Stimulated activated CD8-positive, alpha-beta memory T cell treated with anti-CD3 and anti-CD28 coated beads, Interleukin-7, amount 100 ng/mL, for 4 hours (primary cell): Measurements from ENCODE around the gene LPAR5.
A peak's percentile ranks its signal among the peaks of the same experiment; 100 is the strongest.

ENCODE experiments used
- DNase-seq, 2 donors: peaks; one replicate each; pipeline ENCODE4 v3.0.0-alpha.2; 2020; ENCODE audit warnings: low read depth in 2 of 2

The LPAR5 gene

DNA sequence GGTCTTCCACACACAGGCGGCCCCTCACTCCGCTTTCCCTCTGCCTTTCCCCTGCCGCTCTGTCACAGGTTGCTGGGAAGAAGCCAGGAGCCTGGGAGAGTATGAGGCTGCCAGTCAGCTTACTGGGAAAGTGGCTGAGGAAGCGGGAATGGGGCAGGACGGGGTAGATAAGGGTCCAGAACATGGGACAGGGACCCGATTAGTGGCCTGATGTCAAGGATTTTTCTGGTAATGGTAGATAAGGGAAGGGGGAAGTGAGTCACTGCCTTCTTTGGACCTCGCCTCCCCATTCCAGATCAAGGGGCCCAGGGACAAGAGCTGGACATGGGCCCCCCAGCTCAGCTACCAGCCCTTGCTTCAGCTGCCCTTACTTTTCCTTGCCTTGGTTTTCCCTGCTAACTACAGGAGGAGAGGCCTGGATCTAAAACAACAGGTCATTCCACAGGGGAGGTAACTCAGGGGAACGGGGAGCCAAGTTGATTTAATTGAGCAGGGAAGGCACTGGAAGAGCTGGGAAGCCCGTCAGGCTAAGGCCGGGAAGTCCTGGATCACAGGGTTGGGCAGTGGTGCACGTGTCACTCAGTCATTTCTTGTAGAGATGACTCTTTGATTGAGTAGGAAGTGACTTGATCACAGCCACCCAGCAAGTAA, 3.5 kb upstream of the LPAR5 start:
- DNase-seq, result no peak

DNA sequence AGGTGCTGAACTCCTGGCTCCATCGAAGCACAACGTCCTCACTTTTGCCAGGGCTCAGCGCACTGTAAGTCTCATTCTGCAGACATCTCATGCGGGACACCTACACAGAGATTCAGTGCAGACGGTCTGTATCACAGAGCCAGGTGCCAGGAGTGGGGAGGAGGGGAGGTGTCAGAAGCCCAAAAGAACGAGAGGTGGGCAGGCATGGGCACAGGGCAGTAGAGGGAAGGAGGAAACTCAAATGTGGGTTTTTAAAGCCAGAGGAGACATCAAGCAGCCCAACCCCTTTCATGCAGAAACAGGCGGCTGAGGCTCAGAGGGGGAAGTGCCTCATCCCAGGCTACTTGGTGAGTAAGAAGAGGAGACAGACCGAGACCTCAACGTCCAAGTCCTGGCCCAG, 2.5 kb upstream of the LPAR5 start:
- no peak for DNase-seq

DNA sequence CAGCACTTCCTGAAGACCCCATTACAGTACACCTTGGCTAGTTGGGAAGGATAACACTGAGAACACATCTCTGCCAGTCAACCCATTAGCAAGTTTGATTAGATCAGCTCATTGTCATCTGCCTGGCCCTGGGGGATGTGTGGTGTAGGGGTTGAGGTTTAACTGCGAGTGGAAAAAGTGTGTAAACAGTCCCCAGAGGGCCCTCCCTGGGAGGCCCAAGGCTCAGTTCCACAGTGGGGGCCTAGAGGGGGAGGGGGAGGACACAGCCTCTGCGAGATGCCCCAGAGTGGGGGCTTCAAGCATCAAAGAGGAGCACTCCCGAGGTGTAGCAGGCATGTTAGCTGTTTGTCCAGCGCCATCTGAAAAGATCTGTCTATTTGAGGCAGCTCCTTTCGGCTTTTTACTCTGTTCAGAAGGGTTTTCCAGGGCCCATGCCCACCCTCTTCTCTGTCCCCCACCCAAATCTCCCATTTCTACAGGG, 344 bp downstream of the LPAR5 start:
- peak; percentile 65 to 70 for DNase-seq

DNA sequence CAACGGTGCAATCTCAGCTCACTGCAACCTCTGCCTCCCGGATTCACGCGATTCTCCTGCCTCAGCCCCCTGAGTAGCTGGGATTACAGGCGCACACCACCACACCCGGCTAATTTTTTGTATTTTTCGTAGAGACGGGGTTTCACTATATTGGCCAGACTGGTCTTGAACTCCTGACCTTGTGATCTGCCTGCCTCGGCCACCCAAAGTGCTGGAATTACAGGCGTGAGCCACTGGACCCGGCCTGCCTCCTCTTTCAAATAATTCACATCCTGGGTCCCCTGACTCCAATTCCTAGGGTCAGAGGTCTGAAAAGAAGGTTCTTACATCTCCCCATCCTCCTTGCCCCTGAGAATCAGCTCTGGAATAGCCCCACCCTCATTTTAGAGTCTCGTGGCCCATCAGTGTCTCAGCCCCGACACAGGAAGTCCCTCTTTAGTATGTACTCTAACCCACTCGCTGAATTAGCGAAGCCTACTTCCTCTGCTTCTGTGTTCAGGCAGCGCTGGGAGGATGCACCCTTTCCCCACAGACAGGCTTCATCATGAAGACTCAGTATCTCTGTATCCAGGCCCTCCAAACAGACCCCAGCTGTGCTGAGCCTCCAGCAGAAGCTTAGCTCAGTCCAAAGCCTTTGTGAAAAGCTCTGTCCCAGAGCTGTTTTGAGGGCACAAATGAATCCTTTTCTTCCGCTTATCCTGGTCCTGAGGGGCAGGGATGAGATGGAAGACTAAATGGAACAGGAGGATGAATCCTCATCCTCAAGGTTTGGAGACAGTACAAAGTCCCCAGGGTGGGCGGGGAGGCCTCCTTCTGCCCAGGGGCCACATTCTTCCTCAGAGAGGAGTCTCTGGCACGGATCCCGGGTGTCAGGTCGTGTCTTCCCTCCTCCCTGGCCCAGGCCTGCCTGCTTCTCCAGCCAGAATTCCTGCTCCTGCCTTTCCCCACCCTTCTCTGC, 3.5 kb downstream of the LPAR5 start:
- peak; percentile 32 to 43 for DNase-seq

DNA sequence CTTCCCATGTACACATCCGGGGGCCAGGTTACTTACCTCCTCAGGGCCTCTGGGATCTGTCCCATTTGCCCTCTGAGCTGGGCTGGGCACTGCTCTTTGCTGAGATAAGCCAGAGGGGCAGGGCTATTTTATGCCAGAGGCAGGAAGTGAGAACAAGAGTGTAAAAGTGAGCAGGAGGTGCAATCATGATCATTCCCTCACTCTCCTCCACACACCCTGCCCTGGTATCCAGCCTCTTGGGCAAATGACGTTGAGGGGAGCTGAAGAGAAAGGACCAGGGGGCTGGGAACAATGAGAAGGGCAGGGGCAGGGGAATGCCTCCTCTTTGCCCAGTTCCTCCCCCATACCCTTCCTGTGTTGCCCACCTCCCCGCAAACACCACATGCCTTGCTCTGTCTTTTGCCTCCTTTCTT, 4.2 kb downstream of the LPAR5 start:
- DNase-seq, result no peak

DNA sequence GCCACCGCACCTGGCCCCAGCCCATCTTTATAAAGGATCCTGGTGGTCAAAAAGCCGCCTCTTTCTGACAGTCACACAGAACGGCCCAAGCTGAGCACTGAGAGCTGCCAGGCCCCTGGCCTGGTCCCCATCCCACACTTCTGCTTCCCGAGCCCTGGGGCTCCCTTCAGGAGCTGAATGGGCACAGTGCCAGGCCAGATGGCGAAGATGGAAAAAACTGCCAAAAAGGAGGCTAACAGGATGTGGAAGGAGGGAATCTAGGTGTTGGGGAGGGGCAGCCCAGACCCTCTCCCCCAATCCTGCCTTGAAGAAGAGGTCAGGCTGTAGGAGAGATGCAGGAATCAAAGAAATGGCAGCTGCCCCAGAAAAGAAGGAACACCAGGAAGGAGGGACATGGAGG, 5.0 kb downstream of the LPAR5 start:
- no peak for DNase-seq

DNA sequence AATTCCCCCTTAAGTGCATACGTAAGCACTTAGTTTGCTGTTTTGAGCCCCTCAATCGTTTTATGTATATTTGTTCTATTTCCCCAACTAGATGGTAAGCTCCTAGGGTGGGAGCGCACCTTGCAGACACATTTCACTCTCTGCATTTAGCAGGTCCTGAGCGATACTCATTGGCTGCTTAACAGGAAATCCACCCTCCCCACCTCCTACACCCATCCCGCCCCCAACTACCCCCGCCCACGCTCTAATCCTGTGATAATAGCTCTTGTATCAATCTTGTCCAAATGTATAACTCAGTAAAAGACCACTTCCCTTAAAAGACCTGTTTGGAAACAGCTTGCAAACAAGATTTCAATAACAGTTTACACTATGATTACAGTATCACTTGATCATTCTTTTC, 8.1 kb downstream of the LPAR5 start:
- peak in 1 of 2 donors; percentile 37 for DNase-seq

DNA sequence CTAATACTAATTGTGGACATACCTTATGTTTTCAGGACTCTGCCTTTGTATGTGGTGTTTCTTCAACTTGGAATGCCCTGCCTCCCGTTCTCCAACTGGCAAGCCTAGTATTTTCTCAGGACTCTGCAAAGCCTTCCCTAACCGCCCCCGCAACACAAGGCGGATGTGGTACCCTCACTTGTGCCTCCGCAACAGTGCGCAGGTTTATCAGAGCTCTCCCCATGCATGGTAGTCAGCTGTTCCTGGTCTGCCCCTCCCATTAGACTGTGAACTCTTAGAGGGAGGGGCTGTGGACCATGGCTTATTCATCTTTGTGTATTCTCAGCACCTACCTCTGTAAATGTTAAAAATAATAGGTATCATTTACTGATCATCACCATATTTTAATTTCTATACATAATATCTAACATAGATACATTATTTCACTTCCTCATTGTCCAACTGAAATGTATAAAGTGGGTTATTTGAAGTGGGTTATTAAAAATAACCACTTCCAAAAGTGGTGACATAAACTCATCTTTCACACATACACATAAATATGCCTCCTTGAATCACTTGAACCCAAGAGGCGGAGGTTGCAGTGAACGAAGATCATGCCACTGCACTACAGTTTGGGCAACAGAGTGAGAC, 9.0 kb downstream of the LPAR5 start:
- peak in 1 of 2 donors; percentile 15 for DNase-seq

DNA sequence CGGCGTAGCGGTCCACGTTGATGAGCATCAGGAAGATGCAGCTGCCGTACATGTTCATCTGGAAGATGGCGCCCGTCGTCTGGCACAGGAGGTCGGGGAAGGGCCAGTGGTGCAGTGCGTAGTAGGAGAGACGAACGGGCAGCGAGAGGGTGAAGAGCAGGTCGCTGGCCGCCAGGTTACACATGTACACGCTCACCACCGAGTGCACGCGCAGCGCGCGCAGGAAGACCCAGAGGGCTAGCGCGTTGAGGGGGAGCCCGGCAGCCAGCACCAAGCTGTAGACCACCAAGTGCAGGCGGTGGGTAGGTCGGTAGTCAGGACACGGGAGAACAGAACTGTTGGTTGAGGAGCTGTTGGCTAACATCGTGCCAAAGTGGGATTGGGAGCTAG, 14.9 kb downstream of the LPAR5 start:
- no peak for DNase-seq

DNA sequence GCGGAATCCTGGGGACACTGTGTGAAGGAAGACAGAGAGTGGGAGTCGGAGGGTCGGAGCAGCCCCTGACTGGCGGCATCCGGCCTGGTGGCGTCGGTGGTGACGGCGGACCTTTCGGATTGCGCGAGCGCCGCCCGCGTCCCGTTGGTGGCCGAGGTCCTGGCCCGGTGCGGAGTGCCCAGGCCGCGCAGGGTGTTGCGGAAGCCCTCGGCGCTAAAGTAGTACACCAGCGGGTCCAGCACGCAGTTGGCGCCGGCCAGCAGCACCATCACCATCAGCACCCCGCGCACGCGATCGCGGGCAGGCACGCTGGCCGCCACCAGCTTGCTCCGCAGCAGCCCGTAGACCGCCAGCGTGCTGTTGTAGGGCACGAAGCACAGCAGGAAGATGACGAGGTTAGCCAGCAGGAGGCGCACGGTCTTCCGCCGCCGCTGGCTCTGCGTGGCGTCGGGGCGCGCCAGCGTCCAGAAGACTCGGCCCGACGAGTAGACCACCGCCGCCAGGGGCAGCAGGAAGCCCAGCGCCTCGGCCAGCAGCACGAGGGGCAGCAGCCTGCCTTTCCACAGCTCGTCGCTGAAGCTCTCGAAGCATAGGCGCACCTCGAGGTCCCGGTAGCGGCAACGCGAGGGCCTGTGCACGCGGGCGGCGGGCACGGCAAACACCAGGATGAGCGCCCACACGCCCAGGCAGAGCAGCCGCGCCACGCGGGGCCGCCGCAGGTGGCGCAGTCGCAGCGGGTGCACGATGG, 15.4 kb downstream of the LPAR5 start:
- DNase-seq, result peak in 1 of 2 donors; percentile 30

DNA sequence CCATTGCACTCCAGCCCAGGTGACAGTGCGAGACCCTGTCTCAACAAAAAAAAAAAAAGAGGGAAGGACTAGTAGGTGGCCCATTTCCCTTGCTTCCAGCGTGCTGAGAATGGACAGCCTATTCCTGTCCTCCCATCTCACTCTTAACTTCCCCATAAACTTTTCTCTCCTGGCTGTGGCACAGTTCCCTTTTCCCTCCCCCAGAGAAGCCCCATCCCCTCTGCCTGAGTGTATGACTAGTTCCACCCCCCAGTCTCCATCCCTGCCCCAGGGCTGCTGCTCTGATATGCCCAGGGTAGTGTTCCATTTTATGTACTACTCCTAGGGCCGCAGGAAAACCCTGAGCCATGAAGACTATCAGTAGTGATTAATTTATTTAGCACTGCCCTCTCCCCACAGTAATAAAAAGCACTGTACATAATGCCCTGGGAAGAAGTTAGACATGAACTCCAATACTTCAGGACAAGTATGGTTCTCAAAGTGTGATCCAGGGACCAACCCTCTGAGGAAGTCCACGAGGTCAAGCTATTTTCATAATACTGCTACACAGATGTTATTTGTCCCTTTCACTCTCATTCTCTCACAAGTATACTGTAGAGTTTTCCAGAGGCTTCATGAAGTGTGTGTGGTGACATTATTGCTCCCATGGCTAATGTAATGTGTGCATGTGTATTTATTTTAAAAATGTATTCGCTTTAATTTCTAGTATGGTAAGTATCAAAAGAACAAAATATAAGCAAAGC, 17.1 kb downstream of the LPAR5 start:
- DNase-seq, result no peak

DNA sequence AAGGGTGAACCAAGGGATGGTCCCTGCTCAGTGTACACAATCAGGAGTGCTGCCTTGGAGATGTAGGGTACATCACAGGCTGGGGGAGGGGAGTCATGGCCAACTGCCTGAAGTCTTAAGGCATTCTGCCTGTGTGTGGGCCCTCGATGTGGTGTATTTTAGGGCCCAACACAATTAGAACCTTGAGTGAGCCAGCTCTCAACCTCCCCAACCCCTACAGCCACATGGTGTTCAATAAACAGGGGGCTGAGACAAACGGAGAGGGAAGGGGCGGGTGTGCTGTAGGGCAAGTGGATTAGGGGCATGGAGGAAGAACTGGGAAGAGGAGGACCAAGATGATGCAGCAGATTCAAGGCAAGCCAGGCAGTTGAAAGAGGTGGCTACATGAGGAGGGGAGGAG, 20.0 kb downstream of the LPAR5 start:
- no peak for DNase-seq

DNA sequence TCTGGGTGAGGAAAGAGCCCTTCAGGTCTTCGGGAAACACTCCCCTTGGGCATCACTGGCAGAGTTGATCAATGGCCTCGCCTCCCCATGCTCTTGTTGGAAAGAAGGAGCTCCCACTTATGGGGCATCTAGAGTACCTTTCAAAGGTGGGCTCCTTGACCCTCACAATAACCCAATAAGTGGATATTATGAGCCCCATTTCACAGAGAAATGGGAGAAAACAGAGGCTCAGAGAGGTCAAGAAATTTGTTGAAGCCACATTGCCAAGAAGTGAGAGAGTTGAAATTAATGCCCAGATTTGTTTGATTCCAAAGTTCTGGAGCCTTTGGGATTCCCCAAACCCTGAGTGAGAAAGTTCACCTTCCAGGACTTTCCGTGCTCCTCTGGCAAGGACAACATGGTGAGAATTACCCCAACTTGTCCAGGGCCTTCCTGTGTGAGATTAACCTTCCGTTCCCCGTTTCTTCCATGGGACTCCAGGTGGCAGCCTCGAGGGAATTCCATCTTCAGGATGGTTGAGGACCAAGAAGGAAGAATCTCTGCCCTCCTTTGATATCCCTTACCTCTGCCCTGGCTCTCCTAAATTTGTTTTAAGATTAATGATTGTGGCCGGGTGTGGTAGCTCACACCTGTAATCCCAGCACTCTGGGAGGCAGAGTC, 21.1 kb downstream of the LPAR5 start:
- no peak for DNase-seq

DNA sequence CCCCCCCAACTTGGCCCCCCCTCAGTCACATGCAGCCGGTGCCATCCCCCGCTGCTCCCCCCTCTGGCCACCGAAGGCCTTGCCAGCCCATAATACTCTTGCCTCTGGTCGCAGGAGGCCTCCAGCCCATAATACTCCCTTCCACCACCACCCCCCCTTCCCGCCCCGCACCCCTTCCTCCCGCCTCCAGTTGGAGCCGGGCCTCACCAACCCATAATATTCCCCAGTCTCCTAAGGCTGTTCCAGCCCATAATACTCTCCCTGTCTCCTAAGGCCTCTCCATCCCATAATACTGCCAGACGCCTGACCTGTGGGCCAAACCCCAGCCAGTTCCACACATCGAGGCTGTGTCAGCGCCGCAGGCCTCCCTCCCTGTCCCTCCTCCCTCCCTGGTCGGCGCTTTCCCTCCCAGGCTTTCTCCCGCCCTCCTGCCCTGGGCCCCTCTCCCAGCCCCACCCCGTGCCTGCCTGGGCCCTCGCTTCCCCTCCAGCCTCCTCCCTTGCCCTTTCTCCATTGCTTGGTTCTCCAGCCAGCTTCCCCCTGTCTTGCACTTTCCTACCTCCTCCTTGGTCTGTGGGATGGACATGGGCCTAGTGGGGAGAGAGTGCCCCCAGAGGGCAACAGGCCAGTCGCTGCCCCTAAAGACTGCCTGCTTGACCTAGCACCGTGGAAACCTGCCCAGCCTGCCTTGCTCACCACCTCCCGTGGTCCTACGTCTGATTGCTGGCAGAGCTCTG, 21.8 kb downstream of the LPAR5 start:
- peak in 1 of 2 donors; percentile 52 for DNase-seq

DNA sequence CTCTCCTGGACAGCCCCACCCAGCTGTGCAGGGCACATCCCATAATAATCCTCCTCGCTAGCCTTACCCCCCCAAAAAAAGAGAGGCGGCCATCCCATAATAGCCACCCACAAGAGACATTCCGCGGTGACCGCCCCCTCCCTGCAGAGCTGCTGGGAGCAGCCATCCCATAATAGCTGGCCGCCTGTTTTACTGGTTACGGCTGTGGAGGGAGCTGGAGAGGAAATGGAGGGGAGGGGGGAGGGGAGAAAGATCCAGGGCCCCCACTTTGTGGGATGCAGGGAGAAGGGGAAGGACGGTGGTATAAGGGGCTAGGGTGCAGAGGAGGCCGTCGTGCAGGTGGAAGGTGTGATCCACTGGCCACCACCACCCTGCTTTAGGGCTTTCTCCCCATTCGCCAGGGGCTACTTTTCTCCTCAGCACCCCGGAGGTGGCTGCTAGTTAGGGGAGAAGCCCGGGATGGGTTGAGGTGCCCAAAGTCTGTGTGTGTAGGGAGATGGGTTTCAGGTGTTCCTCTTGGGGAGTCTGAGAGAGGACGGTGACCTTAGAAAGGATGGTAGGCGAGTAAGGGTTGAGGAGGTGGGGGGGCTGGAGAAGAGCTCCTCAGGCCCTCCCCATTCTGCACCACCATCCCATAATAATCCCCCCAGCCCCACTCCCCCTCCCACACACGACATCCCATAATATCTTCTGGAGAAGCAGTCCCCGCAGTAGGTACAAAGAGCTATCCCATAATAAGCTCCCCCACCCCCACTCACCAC, 22.6 kb downstream of the LPAR5 start:
- peak in 1 of 2 donors; percentile 24 for DNase-seq

DNA sequence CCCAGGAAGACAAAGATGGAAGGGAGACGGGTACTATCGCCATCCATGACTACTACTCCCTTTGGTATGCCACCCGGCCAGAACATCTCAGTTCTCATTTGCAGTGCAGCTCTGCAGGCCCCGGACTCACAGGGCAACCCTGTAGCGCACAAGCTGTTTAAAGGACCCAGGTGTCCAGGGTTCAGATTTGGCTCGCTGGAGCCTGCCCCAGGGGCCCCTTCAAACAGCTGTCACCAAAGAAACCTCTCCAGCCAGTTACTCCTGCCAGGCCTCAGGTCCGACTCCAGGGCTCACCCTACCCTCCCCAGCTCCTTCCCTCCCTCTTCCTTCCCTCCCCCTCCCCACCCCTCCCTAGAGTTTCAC, 23.1 kb downstream of the LPAR5 start:
- DNase-seq, result no peak

DNA sequence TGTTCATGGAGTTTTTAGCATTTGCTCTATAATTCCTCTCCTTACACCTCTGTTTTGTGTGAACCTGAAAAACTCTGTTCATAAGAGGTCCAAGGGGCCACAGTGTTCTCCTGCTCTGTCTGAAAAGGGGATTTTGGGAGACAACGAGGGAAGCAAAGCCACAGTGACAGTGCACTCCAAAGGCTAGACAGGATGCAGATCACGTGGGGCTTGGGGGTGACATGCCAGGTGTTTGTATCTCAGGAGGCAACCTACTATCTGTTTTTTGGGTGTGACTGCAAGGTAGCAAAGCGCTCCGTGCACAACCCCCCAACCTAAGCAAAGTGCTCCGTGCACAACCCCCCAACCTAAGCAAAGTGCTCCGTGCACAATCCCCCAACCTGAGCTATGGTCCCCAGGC, 23.5 kb downstream of the LPAR5 start:
- DNase-seq, result no peak

DNA sequence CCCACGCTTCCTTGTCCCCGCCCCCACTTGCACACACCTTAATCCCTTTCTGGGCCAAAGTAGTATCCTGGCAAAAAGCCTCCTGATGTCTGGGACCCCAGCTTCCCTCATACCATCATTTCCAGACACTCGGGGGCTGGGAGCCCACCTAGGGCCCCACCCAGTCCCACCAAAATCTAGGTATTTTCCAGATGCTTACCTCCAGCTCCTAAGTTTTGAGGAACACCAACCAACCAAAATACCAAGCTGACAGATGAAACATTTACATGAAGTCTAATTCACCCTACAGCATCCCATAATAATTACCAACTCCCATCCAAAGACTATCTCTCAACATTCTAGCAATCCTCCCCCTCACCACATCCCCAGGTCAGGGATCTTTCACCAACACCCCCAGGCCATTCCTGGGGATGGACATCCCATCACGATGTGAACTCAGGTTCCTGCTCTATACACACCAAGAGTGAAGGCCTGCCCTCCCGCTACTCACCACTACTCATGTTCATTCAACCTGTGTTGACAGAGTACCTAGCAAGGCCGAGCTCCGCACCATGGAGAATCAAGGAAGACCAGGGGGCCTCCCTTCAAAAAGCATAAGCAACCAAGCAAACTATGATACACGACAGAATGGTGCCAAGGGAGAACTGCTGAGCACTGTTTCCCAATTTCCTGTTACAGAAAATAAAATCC, 27.0 kb downstream of the LPAR5 start:
- no peak for DNase-seq
